ENCODE data around the gene CYLD.

DNA sequence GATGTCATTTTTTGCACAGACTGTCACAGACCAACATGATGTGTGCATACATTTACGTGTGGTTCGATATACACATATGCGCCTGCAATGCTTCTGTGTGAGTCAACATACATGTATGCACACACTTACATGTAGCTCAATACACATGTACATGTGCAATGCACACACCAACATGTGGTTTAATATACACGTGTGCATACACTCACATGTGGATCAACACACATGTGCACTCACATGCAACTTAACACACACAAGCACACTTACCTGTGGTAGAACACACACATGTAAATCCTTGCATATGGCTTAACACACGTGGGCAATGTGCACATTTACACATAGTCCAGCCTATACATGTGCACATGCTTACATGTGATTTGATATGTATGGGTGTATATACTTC is 97.5 kb downstream of the CYLD start:
- TF ChIP-seq, protein P1, sequence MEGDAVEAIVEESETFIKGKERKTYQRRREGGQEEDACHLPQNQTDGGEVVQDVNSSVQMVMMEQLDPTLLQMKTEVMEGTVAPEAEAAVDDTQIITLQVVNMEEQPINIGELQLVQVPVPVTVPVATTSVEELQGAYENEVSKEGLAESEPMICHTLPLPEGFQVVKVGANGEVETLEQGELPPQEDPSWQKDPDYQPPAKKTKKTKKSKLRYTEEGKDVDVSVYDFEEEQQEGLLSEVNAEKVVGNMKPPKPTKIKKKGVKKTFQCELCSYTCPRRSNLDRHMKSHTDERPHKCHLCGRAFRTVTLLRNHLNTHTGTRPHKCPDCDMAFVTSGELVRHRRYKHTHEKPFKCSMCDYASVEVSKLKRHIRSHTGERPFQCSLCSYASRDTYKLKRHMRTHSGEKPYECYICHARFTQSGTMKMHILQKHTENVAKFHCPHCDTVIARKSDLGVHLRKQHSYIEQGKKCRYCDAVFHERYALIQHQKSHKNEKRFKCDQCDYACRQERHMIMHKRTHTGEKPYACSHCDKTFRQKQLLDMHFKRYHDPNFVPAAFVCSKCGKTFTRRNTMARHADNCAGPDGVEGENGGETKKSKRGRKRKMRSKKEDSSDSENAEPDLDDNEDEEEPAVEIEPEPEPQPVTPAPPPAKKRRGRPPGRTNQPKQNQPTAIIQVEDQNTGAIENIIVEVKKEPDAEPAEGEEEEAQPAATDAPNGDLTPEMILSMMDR (IDR thresholded peaks at IDR 0.05): no peak
- no peak for TF ChIP-seq POLR2A (IDR thresholded peaks at IDR 0.05)

Measured in prostate gland (tissue), 2 donors.